Esophagus squamous epithelium (tissue), 5 donors: Measurements from ENCODE around the gene CPE. TPM values are rescaled to one million over a fixed set of nuclear protein-coding genes. Genes with fewer than 3 reads are reported as not detected.

Source experiments
- DNase-seq: peaks from one replicate; lab custom pipeline; 2025; lab: John Stamatoyannopoulos, UW
- H3K27ac ChIP-seq, 4 donors: fragments of 200-600 bp; sonication (generic); one replicate each; pipeline ENCODE4 v1.5.1; 2016 to 2019; ENCODE audit warnings: mild to moderate bottlenecking in 1 of 4
- H3K27me3 ChIP-seq, 4 donors: fragments of 200-600 bp; sonication (generic); 1 replicate in 3 of 4; 2 replicates in 1 of 4; pipeline versions ENCODE4 v1.5.1 to v1.6.0; 2017 to 2021; ENCODE audit warnings: antibody characterized with exemption in 1 of 4
- H3K36me3 ChIP-seq, 3 donors: fragments of 200-600 bp; sonication (generic); one replicate each; pipeline ENCODE4 v1.5.1; 2016 to 2019
- H3K4me1 ChIP-seq, 3 donors: fragments of 200-600 bp; sonication (generic); one replicate each; pipeline ENCODE4 v1.5.1; 2017 to 2019
- H3K4me3 ChIP-seq, 4 donors: fragments of 200-600 bp; sonication (generic); 1 replicate in 3 of 4; 2 replicates in 1 of 4; pipeline ENCODE4 v1.5.1; 2016 to 2019; ENCODE audit warnings: mild to moderate bottlenecking in 2 of 4, moderate library complexity in 1 of 4
- H3K9me3 ChIP-seq, 3 donors: fragments of 200-600 bp; sonication (generic); one replicate each; pipeline ENCODE4 v1.5.1; 2016 to 2019
- CTCF ChIP-seq, 6 experiments: fragments of 450-650 bp in 4 of 6; fragments of 200-600 bp in 2 of 6; sonication (generic) in 2 of 6; IDR thresholded peaks; one replicate each; pipeline ENCODE4 v1.5.1; 2016 to 2019; ENCODE audit warnings: antibody characterized with exemption in 6 of 6, mild to moderate bottlenecking in 4 of 6, moderate library complexity in 4 of 6
- POLR2A ChIP-seq, 4 donors: fragments of 450-650 bp; IDR thresholded peaks; one replicate each; pipeline ENCODE4 v1.6.1; 2017; ENCODE audit warnings: antibody characterized with exemption in 4 of 4, mild to moderate bottlenecking in 4 of 4, moderate library complexity in 3 of 4
- WGBS, 2 donors: methylation state at CpG; one replicate each; pipeline ENCODE4 v1.1.5; 2018; 5-methylcytosine and 5-hydroxymethylcytosine counted together
- intact Hi-C: fragments of 100-400 bp; cut with DNase I; formaldehyde crosslinking; loops from one replicate; pipeline ENCODE4 v1.15.0; 2022
- total RNA-seq, 4 donors: library from RNA; depleted of rRNA; stranded (reverse); fragments of >200 nt; gene quantifications; one replicate each; pipeline ENCODE4 v1.1.0, GENCODE V29; 2016
- donor health status: DM: yes; HTN: yes; CAD: no.

CPE gene
- total RNA-seq, 4 donors from 2014 or later, result 6.6 to 50.4 (median 24.1) TPM

GRCh38 chr4:165380805-165381204 is 2.0 kb downstream of the CPE start:
- Histone ChIP-seq H3K36me3 (no peaks in the 10 kb centered on the region), H3K9me3 (no peaks in the 10 kb centered on the region), H3K4me3 (no peak overlapping the region), H3K27me3 (peaks cover 0 to 27% (median 0%) of the 10 kb centered on the region in 4 donors), H3K4me1 (peaks cover 0 to 38% (median 5%) of the 10 kb centered on the region in 3 donors), H3K27ac (peak overlapping the region in 2 of 4 donors; percentile 76 to 89)
- no peak for TF ChIP-seq CTCF (IDR thresholded peaks at IDR 0.05)
- TF ChIP-seq POLR2A (IDR thresholded peaks at IDR 0.05), result no peak
- WGBS, 2 donors, result 58 to 73% methylated on average over 1 of the region's 1 CpG
- no peak for DNase-seq
- intact Hi-C loops, result no loop called here

GRCh38 chr4:165381821-165382373 is 3.1 kb downstream of the CPE start:
- no peaks in the 10 kb centered on the region for H3K9me3 ChIP-seq
- no peak for DNase-seq
- no peak for TF ChIP-seq POLR2A (IDR thresholded peaks at IDR 0.05)
- TF ChIP-seq CTCF (IDR thresholded peaks at IDR 0.05), result no peak
- H3K36me3 ChIP-seq, result no peaks in the 10 kb centered on the region
- intact Hi-C loops, result no loop called here
- H3K27ac ChIP-seq, result no peak overlapping the region
- H3K4me3 ChIP-seq, result no peak overlapping the region
- 64 to 75% methylated on average over 3 of the region's 3 CpGs for WGBS, 2 donors
- H3K27me3 ChIP-seq, result peaks cover 0 to 23% (median 0%) of the 10 kb centered on the region in 4 donors
- H3K4me1 ChIP-seq, result peaks cover 0 to 40% (median 5%) of the 10 kb centered on the region in 3 donors

- intact Hi-C loops, result no loop called here
- DNase-seq, result no peak
- TF ChIP-seq CTCF (IDR thresholded peaks at IDR 0.05) (no peak), POLR2A (IDR thresholded peaks at IDR 0.05) (no peak)
- Histone ChIP-seq H3K9me3 (no peaks in the 10 kb centered on the region), H3K36me3 (no peaks in the 10 kb centered on the region), H3K4me3 (no peak overlapping the region), H3K27ac (peak overlapping the region in 2 of 4 donors; percentile 1 to 38), H3K27me3 (peaks cover 0 to 23% (median 0%) of the 10 kb centered on the region in 4 donors), H3K4me1 (peaks cover 0 to 41% (median 5%) of the 10 kb centered on the region in 3 donors)
- 76 to 93% methylated on average over 1 of the region's 1 CpG for WGBS, 2 donors
Observed at GRCh38 chr4:165382640-165383039, 3.8 kb downstream of the CPE start.

GRCh38 chr4:165383591-165384073 is 4.8 kb downstream of the CPE start:
- Histone ChIP-seq H3K27me3 (peaks cover 0 to 14% (median 0%) of the 10 kb centered on the region in 4 donors), H3K36me3 (no peaks in the 10 kb centered on the region), H3K4me1 (peaks cover 0 to 32% (median 5%) of the 10 kb centered on the region in 3 donors), H3K27ac (peak overlapping the region; percentile 8 to 38 (median 26)), H3K4me3 (peak overlapping the region in 1 of 4 donors; percentile 13), H3K9me3 (no peaks in the 10 kb centered on the region)
- DNase-seq, result no peak
- intact Hi-C loops, result no loop called here
- TF ChIP-seq CTCF (IDR thresholded peaks at IDR 0.05) (no peak), POLR2A (IDR thresholded peaks at IDR 0.05) (no peak)
- 19 to 32% methylated on average over 4 of the region's 4 CpGs for WGBS, 2 donors

GRCh38 chr4:165384186-165384585 is 5.4 kb downstream of the CPE start:
- 33 to 58% methylated on average over 2 to 3 of the region's 3 CpGs for WGBS, 2 donors
- no peak for DNase-seq
- H3K4me1 ChIP-seq, result peaks cover 0 to 27% (median 5%) of the 10 kb centered on the region in 3 donors
- H3K36me3 ChIP-seq, result no peaks in the 10 kb centered on the region
- H3K9me3 ChIP-seq, result no peaks in the 10 kb centered on the region
- H3K27ac ChIP-seq, result peak overlapping the region in 3 of 4 donors; percentile 36 to 40 (median 38)
- intact Hi-C loops, result no loop called here
- TF ChIP-seq POLR2A (IDR thresholded peaks at IDR 0.05), result no peak
- TF ChIP-seq CTCF (IDR thresholded peaks at IDR 0.05), result no peak
- peaks cover 0 to 8% (median 0%) of the 10 kb centered on the region in 4 donors for H3K27me3 ChIP-seq
- peak overlapping the region in 1 of 4 donors; percentile 13 for H3K4me3 ChIP-seq
